ENCODE data around the gene THSD4.
"Not testable (repeated sequence)": the region's sequence is repeated elsewhere in the genome, so short reads cannot be mapped to it uniquely, and the experiment has no call there.

The THSD4 gene

GRCh38 chr15:71662306-71662705 lies 547.0 kb downstream of the THSD4 start:
- no peak overlapping the region for H3K4me3 ChIP-seq
- no peaks in the 10 kb centered on the region for H3K36me3 ChIP-seq
- H3K4me1 ChIP-seq, result no peaks in the 10 kb centered on the region
- H3K27ac ChIP-seq, result no peak overlapping the region
- H3K27me3 ChIP-seq, result no peaks in the 10 kb centered on the region
- H3K9ac ChIP-seq, result no peak overlapping the region
- no peaks in the 10 kb centered on the region for H4K20me1 ChIP-seq
- TF ChIP-seq Cebpa-rat (IDR thresholded peaks at IDR 0.05), result no peak
- no peak overlapping the region for H3K4me2 ChIP-seq
- H3K9me3 ChIP-seq, result peaks cover 6% of the 10 kb centered on the region

- TF ChIP-seq Cebpa-rat (IDR thresholded peaks at IDR 0.05), result no peak
- Histone ChIP-seq H3K9me3 (peaks cover 6% of the 10 kb centered on the region), H3K27ac (no peak overlapping the region), H3K4me3 (no peak overlapping the region), H3K36me3 (no peaks in the 10 kb centered on the region), H4K20me1 (no peaks in the 10 kb centered on the region), H3K4me2 (no peak overlapping the region), H3K27me3 (no peaks in the 10 kb centered on the region), H3K9ac (no peak overlapping the region), H3K4me1 (no peaks in the 10 kb centered on the region)
Measured at GRCh38 chr15:71664622-71665021, 549.4 kb downstream of the THSD4 start.

- H3K27ac ChIP-seq, result no peak overlapping the region
- H3K27me3 ChIP-seq, result no peaks in the 10 kb centered on the region
- H4K20me1 ChIP-seq, result no peaks in the 10 kb centered on the region
- H3K9ac ChIP-seq, result no peak overlapping the region
- no peaks in the 10 kb centered on the region for H3K4me1 ChIP-seq
- no peak overlapping the region for H3K4me2 ChIP-seq
- no peak overlapping the region for H3K4me3 ChIP-seq
- TF ChIP-seq Cebpa-rat (IDR thresholded peaks at IDR 0.05), result no peak
- H3K9me3 ChIP-seq, result peaks cover 6% of the 10 kb centered on the region
- no peaks in the 10 kb centered on the region for H3K36me3 ChIP-seq
Measured at GRCh38 chr15:71666763-71667620, 551.7 kb downstream of the THSD4 start.

GRCh38 chr15:71669688-71670087 lies 554.4 kb downstream of the THSD4 start:
- Histone ChIP-seq H3K27ac (no peak overlapping the region), H3K4me3 (no peak overlapping the region), H3K27me3 (no peaks in the 10 kb centered on the region), H4K20me1 (no peaks in the 10 kb centered on the region), H3K9me3 (peaks cover 6% of the 10 kb centered on the region), H3K36me3 (no peaks in the 10 kb centered on the region), H3K9ac (no peak overlapping the region), H3K4me2 (no peak overlapping the region), H3K4me1 (no peaks in the 10 kb centered on the region)
- TF ChIP-seq Cebpa-rat (IDR thresholded peaks at IDR 0.05), result no peak

- not testable (repeated sequence) for H3K27ac ChIP-seq, H4K20me1 ChIP-seq, H3K9me3 ChIP-seq, H3K4me2 ChIP-seq, H3K9ac ChIP-seq, H3K36me3 ChIP-seq, H3K4me1 ChIP-seq, H3K27me3 ChIP-seq, H3K4me3 ChIP-seq
Measured at GRCh38 chr15:71670222-71670621, 555.0 kb downstream of the THSD4 start.

- no peak overlapping the region for H3K4me3 ChIP-seq
- no peaks in the 10 kb centered on the region for H3K9me3 ChIP-seq
- H3K36me3 ChIP-seq, result no peaks in the 10 kb centered on the region
- no peak overlapping the region for H3K4me2 ChIP-seq
- no peaks in the 10 kb centered on the region for H4K20me1 ChIP-seq
- no peak overlapping the region for H3K27ac ChIP-seq
- no peak for TF ChIP-seq Cebpa-rat (IDR thresholded peaks at IDR 0.05)
- H3K4me1 ChIP-seq, result no peaks in the 10 kb centered on the region
- H3K9ac ChIP-seq, result no peak overlapping the region
- H3K27me3 ChIP-seq, result no peaks in the 10 kb centered on the region
Measured at GRCh38 chr15:71674354-71674753, 559.1 kb downstream of the THSD4 start.

- Histone ChIP-seq H3K9me3 (no peaks in the 10 kb centered on the region), H3K4me3 (no peak overlapping the region), H3K27me3 (no peaks in the 10 kb centered on the region), H3K4me2 (no peak overlapping the region), H3K9ac (no peak overlapping the region), H3K36me3 (no peaks in the 10 kb centered on the region), H3K27ac (no peak overlapping the region), H4K20me1 (no peaks in the 10 kb centered on the region), H3K4me1 (no peaks in the 10 kb centered on the region)
- TF ChIP-seq Cebpa-rat (IDR thresholded peaks at IDR 0.05), result no peak
Measured at GRCh38 chr15:71677352-71677751, 562.1 kb downstream of the THSD4 start.

- Histone ChIP-seq H3K4me2 (peak overlapping the region; percentile 11; the same call in 1 of the 2 replicates), H3K27me3 (no peaks in the 10 kb centered on the region), H3K9ac (no peak overlapping the region), H3K27ac (no peak overlapping the region), H4K20me1 (no peaks in the 10 kb centered on the region), H3K4me3 (no peak overlapping the region), H3K36me3 (no peaks in the 10 kb centered on the region), H3K4me1 (no peaks in the 10 kb centered on the region), H3K9me3 (no peaks in the 10 kb centered on the region)
- TF ChIP-seq Cebpa-rat (IDR thresholded peaks at IDR 0.05), result no peak
Measured at GRCh38 chr15:71677766-71678165, 562.5 kb downstream of the THSD4 start.

- Histone ChIP-seq H3K9me3 (no peaks in the 10 kb centered on the region), H3K4me3 (no peak overlapping the region), H3K27ac (no peak overlapping the region), H3K9ac (no peak overlapping the region), H4K20me1 (no peaks in the 10 kb centered on the region), H3K4me2 (peak overlapping the region; percentile 11; the same call in 1 of the 2 replicates), H3K4me1 (no peaks in the 10 kb centered on the region), H3K36me3 (no peaks in the 10 kb centered on the region), H3K27me3 (no peaks in the 10 kb centered on the region)
- no peak for TF ChIP-seq Cebpa-rat (IDR thresholded peaks at IDR 0.05)
Measured at GRCh38 chr15:71678191-71678590, 562.9 kb downstream of the THSD4 start.

- Histone ChIP-seq H3K4me2 (peak overlapping the region; percentile 11; the same call in 1 of the 2 replicates), H3K4me1 (no peaks in the 10 kb centered on the region), H3K9me3 (no peaks in the 10 kb centered on the region), H3K4me3 (no peak overlapping the region), H3K27me3 (no peaks in the 10 kb centered on the region), H3K27ac (no peak overlapping the region), H3K9ac (no peak overlapping the region), H4K20me1 (no peaks in the 10 kb centered on the region), H3K36me3 (no peaks in the 10 kb centered on the region)
- TF ChIP-seq Cebpa-rat (IDR thresholded peaks at IDR 0.05), result no peak
Measured at GRCh38 chr15:71678605-71679004, 563.3 kb downstream of the THSD4 start.

Data from BLaER1 (cell line).